Panc1 (cell line): ENCODE results near the gene CBX4. TPM values are rescaled to one million over a fixed set of nuclear protein-coding genes. Genes with fewer than 3 reads are reported as not detected.

Experiments used
- ATAC-seq: fragments of 200-7000 bp; cut with Tn5 transposase; 2 replicates; pipeline ENCODE4 v1.9.1; 2020; ENCODE audit warnings: mild to moderate bottlenecking, moderate library complexity
- BruUV-seq: library from RNA; stranded (reverse); fragments of 400-500 nt; replicated peaks from 2 replicates; lab custom pipeline; 2021; lab: Mats Ljungman, UMichigan
- CTCF ChIA-PET: fragments of 300-600 bp; sonication (Branson Sonifier 250); formaldehyde crosslinking; loops from one replicate; lab custom pipeline; 2022; ENCODE audit warnings: antibody characterized with exemption; lab: Charles Lee
- POLR2A ChIA-PET: fragments of 300-600 bp; sonication (Branson Sonifier 250); formaldehyde crosslinking; loops from one replicate; lab custom pipeline; 2022; ENCODE audit warnings: antibody characterized with exemption; lab: Charles Lee
- DNase-seq: peaks from one replicate; pipeline ENCODE4 v3.0.0-alpha.2; 2010; ENCODE audit warnings: low read depth, low spot score
- H3K27ac ChIP-seq: 2 replicates; pipeline ENCODE4 v1.5.1; 2011; ENCODE audit warnings: mild to moderate bottlenecking, low read length, inconsistent platforms
- H3K27me3 ChIP-seq: fragments of 200-500 bp; sonication (Bioruptor generic); 2 replicates; pipeline ENCODE4 v1.6.0; 2014; ENCODE audit warnings: low read length, inconsistent platforms; ENCODE audit not compliant: control insufficient read depth, insufficient read depth
- H3K36me3 ChIP-seq: fragments of 200-500 bp; sonication (Bioruptor generic); 2 replicates; pipeline ENCODE4 v1.5.1; 2014; ENCODE audit warnings: inconsistent platforms, mild to moderate bottlenecking, low read length, moderate library complexity; ENCODE audit not compliant: control insufficient read depth, insufficient read depth
- H3K4me1 ChIP-seq: 2 replicates; pipeline ENCODE4 v1.5.1; 2011; ENCODE audit warnings: inconsistent platforms, mild to moderate bottlenecking, low read length, moderate library complexity; ENCODE audit not compliant: control insufficient read depth, insufficient read depth
- H3K4me3 ChIP-seq, 2 experiments: 2 replicates each; pipeline ENCODE4 v1.5.1; 2011 to 2012; ENCODE audit warnings: low read depth in 2 of 2, low read length in 2 of 2, mild to moderate bottlenecking in 2 of 2, inconsistent platforms in 1 of 2, moderate library complexity in 1 of 2
- H3K9me3 ChIP-seq: fragments of 200-500 bp; sonication (Bioruptor generic); 2 replicates; pipeline ENCODE4 v1.5.1; 2014; ENCODE audit warnings: low read depth, mild to moderate bottlenecking, inconsistent platforms, low read length, moderate library complexity; ENCODE audit not compliant: control insufficient read depth, insufficient read depth
- POLR2AphosphoS5 ChIP-seq: IDR thresholded peaks from 2 replicates; pipeline ENCODE4 v1.6.1; 2012; ENCODE audit warnings: mild to moderate bottlenecking, low read depth, low read length, moderate library complexity
- SIN3A ChIP-seq: IDR thresholded peaks from 2 replicates; pipeline ENCODE4 v1.6.1; 2012; ENCODE audit warnings: low read depth, mild to moderate bottlenecking, low read length, moderate library complexity, borderline replicate concordance; ENCODE audit not compliant: insufficient read depth
- TCF7L2 ChIP-seq: IDR thresholded peaks from 2 replicates; pipeline ENCODE4 v1.6.1; 2011; ENCODE audit warnings: mild to moderate bottlenecking, low read depth, low read length, inconsistent platforms
- in situ Hi-C: cut with HindIII; loops from 2 replicates; pipeline ENCODE4 v1.10.0; 2016; ENCODE audit warnings: low sequenced_read_pairs, low pct_unique_long_range_greater_than_20kb
- intact Hi-C: fragments of 100-400 bp; cut with micrococcal nuclease; formaldehyde crosslinking; loops from one replicate; pipeline ENCODE4 v1.10.0; 2022; ENCODE audit not compliant: unreplicated experiment
- total RNA-seq: library from RNA; stranded (reverse); gene quantifications from one replicate; pipeline ENCODE4 v1.2.1, GENCODE V29; 2021; ENCODE audit not compliant: unreplicated experiment
- TF ChIP-seq, protein P1 (sequence below), 2 experiments: IDR thresholded peaks; 2 replicates each; pipeline ENCODE4 v1.6.1; 2011 to 2012; ENCODE audit warnings: low read depth in 2 of 2, control low read depth in 1 of 2, low read length in 1 of 2, mild to moderate bottlenecking in 1 of 2, moderate library complexity in 1 of 2; ENCODE audit not compliant: insufficient read depth in 1 of 2
- TF ChIP-seq, protein P2 (sequence below): fragments of 450-650 bp; IDR thresholded peaks from 2 replicates; pipeline ENCODE4 v1.5.1; 2017; ENCODE audit warnings: mild to moderate bottlenecking

Gene CBX4
- total RNA-seq, 1 experiment from 2014 or later: 48.6 TPM

DNA sequence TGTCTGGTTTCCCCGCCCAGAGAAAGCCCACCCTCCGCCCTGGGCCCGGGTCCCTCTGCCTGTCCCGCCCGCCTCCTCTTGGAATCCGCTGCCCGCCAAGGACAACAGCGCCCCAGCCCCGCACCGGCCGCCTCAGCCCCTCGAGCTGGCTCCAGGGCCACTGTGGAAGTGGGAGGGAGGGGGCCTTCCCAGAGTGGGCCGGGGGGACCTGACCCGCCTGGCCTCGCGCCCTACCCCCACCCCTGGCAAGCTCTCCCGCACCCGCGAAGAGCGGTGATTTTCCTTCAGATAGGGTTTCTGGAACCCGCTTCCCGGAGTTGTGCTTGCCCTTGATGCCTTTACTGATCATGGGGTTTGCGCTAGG lies 40.1 kb downstream of the CBX4 start:
- no peak overlapping the region for H3K27ac ChIP-seq
- intact Hi-C loops: no loop called here
- H3K4me1 ChIP-seq: peaks cover 42% of the 10 kb centered on the region
- ATAC-seq (no peak), DNase-seq (no peak)
- POLR2A ChIA-PET: no interaction called here
- TF ChIP-seq, protein P1, sequence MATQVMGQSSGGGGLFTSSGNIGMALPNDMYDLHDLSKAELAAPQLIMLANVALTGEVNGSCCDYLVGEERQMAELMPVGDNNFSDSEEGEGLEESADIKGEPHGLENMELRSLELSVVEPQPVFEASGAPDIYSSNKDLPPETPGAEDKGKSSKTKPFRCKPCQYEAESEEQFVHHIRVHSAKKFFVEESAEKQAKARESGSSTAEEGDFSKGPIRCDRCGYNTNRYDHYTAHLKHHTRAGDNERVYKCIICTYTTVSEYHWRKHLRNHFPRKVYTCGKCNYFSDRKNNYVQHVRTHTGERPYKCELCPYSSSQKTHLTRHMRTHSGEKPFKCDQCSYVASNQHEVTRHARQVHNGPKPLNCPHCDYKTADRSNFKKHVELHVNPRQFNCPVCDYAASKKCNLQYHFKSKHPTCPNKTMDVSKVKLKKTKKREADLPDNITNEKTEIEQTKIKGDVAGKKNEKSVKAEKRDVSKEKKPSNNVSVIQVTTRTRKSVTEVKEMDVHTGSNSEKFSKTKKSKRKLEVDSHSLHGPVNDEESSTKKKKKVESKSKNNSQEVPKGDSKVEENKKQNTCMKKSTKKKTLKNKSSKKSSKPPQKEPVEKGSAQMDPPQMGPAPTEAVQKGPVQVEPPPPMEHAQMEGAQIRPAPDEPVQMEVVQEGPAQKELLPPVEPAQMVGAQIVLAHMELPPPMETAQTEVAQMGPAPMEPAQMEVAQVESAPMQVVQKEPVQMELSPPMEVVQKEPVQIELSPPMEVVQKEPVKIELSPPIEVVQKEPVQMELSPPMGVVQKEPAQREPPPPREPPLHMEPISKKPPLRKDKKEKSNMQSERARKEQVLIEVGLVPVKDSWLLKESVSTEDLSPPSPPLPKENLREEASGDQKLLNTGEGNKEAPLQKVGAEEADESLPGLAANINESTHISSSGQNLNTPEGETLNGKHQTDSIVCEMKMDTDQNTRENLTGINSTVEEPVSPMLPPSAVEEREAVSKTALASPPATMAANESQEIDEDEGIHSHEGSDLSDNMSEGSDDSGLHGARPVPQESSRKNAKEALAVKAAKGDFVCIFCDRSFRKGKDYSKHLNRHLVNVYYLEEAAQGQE (IDR thresholded peaks at IDR 0.05; ENCODE audit: insufficient read depth in 1 of 2, low read depth in 2 of 2, low read length in 1 of 2): no peak
- no peak for TF ChIP-seq POLR2AphosphoS5
- no peak for TF ChIP-seq TCF7L2
- TF ChIP-seq, protein P2, sequence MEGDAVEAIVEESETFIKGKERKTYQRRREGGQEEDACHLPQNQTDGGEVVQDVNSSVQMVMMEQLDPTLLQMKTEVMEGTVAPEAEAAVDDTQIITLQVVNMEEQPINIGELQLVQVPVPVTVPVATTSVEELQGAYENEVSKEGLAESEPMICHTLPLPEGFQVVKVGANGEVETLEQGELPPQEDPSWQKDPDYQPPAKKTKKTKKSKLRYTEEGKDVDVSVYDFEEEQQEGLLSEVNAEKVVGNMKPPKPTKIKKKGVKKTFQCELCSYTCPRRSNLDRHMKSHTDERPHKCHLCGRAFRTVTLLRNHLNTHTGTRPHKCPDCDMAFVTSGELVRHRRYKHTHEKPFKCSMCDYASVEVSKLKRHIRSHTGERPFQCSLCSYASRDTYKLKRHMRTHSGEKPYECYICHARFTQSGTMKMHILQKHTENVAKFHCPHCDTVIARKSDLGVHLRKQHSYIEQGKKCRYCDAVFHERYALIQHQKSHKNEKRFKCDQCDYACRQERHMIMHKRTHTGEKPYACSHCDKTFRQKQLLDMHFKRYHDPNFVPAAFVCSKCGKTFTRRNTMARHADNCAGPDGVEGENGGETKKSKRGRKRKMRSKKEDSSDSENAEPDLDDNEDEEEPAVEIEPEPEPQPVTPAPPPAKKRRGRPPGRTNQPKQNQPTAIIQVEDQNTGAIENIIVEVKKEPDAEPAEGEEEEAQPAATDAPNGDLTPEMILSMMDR: no peak
- TF ChIP-seq SIN3A: no peak
- H3K36me3 ChIP-seq: peaks cover 3% of the 10 kb centered on the region; the same call in 1 of the 2 replicates
- H3K27me3 ChIP-seq: no peaks in the 10 kb centered on the region
- in situ Hi-C loops: loop anchor here (25.0 kb wide), 1 partner anchor 188 kb away; no protein-coding TSS in a partner anchor
- H3K4me3 ChIP-seq: peak overlapping the region in 1 of 2 experiments; percentile 11; a peak in 1 of 4 replicates
- no peaks in the 10 kb centered on the region for H3K9me3 ChIP-seq
- CTCF ChIA-PET: no interaction called here
- BruUV-seq: no TSS peak

DNA sequence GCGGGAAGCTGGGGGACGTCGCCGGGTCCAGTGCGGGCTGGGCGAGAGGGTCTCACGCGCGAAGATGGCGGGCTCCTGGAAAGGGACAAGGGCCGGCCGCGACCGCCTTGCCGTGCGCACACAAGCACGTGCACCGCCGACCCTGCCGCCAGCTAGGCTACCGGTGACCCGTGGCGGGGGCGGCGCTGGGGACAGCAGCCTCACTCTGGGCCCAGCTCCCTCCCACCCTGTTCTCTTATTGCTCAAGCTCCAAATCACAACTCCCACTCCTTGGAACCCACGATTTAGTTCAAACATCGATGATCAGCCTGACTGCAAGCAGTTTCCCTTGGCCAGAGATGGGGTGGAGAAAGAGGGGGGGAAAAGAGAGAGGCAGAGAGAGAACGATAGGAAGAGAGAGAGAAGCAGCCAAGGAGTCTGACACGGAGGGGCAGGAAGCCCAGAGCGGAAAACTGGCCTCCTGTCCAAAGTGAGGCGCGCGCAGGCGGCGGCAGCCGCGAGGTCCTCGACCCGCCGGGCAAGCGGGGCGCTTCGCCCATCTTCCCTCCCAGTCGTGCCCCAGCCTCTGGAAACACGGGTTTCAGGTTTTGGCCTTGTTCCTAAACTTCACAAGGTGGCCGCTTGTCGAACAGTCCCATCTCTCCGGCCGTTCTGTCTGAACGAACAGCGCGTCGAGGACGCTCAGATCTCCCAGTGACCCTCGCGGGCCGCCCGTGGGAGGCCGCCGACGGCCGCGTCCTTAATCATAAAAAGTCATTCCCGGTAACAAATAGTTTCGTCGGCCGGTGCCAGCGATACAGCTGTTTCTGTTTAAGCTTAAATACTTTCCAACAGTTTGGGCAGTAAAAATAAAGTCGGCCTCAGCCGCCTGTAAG lies 40.7 kb downstream of the CBX4 start:
- no peaks in the 10 kb centered on the region for H3K9me3 ChIP-seq
- BruUV-seq: no TSS peak
- CTCF ChIA-PET: interaction anchor here (0.7 kb wide), 2 partner anchors 34 to 53 kb away, joined by 3 read pairs; no protein-coding TSS in a partner anchor
- no peak for ATAC-seq
- DNase-seq: no peak
- peak overlapping the region; percentile 40; the same call in 1 of the 2 replicates for H3K27ac ChIP-seq
- intact Hi-C loops: no loop called here
- no peaks in the 10 kb centered on the region for H3K27me3 ChIP-seq
- no peak overlapping the region; a peak in 1 of 4 replicates for H3K4me3 ChIP-seq
- H3K36me3 ChIP-seq: peaks cover 3% of the 10 kb centered on the region; the same call in 1 of the 2 replicates
- POLR2A ChIA-PET: no interaction called here
- peaks cover 48% of the 10 kb centered on the region for H3K4me1 ChIP-seq
- in situ Hi-C loops: loop anchor here (25.0 kb wide), 1 partner anchor 189 kb away; no protein-coding TSS in a partner anchor
- TF ChIP-seq, protein P2: no peak
- TF ChIP-seq TCF7L2: no peak
- TF ChIP-seq, protein P1 (IDR thresholded peaks at IDR 0.05; ENCODE audit: insufficient read depth in 1 of 2, low read depth in 2 of 2, low read length in 1 of 2): no peak
- no peak for TF ChIP-seq POLR2AphosphoS5
- TF ChIP-seq SIN3A: no peak
